MM.1S (cell line): ENCODE results near the gene RAPGEF2.

ENCODE experiments used
- CTCF ChIP-seq: fragments of 300-600 bp; sonication (generic); IDR thresholded peaks from 2 replicates; pipeline ENCODE4 v1.5.1; 2016; ENCODE audit warnings: antibody characterized with exemption, low read length, mixed read lengths
- EZH2 ChIP-seq: fragments of 300-600 bp; sonication (generic); optimal IDR thresholded peaks from 2 replicates; pipeline ENCODE3; 2017; ENCODE audit warnings: low read depth, mild to moderate bottlenecking, antibody characterized with exemption, low read length, mixed read lengths
- EZH2phosphoT487 ChIP-seq: fragments of 300-600 bp; sonication (generic); IDR thresholded peaks from 2 replicates; pipeline ENCODE4 v1.6.1; 2018; ENCODE audit warnings: antibody characterized with exemption, low read length

GRCh38 chr4:159395693-159396092, 292.8 kb downstream of the RAPGEF2 start:
- TF ChIP-seq CTCF (no peak), EZH2phosphoT487 (no peak), EZH2 (no peak)
